Fibroblast of gingiva (primary cell): ENCODE data around the gene KLHL5.

Experiments used
- DNase-seq: peaks from one replicate; pipeline ENCODE4 v3.0.0-alpha.2; 2011; ENCODE audit warnings: low read depth

KLHL5 gene

GRCh38 chr4:39043861-39044363 lies 18.1 kb upstream of the KLHL5 start:
- no peak for DNase-seq

- DNase-seq: peak; percentile 86
Observed at GRCh38 chr4:39044364-39044955, 17.6 kb upstream of the KLHL5 start.

- peak; percentile 17 for DNase-seq
Observed at GRCh38 chr4:39044956-39045826, 16.8 kb upstream of the KLHL5 start.

- DNase-seq: no peak
Observed at GRCh38 chr4:39045827-39046221, 16.2 kb upstream of the KLHL5 start.

GRCh38 chr4:39046249-39046648 lies 15.8 kb upstream of the KLHL5 start:
- no peak for DNase-seq

- DNase-seq: peak; percentile 20
Observed at GRCh38 chr4:39047681-39048080, 14.4 kb upstream of the KLHL5 start.

GRCh38 chr4:39048311-39048710 lies 13.7 kb upstream of the KLHL5 start:
- no peak for DNase-seq

GRCh38 chr4:39050590-39050989 lies 11.4 kb upstream of the KLHL5 start:
- DNase-seq: no peak

GRCh38 chr4:39051492-39051891 lies 10.5 kb upstream of the KLHL5 start:
- no peak for DNase-seq

- no peak for DNase-seq
Observed at GRCh38 chr4:39053983-39054382, 8.0 kb upstream of the KLHL5 start.

- no peak for DNase-seq
Observed at GRCh38 chr4:39054497-39054896, 7.5 kb upstream of the KLHL5 start.

GRCh38 chr4:39056023-39056422 lies 6.0 kb upstream of the KLHL5 start:
- no peak for DNase-seq

- DNase-seq: no peak
Observed at GRCh38 chr4:39061457-39061856, 575 bp upstream of the KLHL5 start.

GRCh38 chr4:39062770-39063097 lies 702 bp downstream of the KLHL5 start:
- no peak for DNase-seq

- DNase-seq: no peak
Observed at GRCh38 chr4:39063430-39063829, 1.4 kb downstream of the KLHL5 start.

GRCh38 chr4:39066371-39066770 lies 4.3 kb downstream of the KLHL5 start:
- DNase-seq: no peak

GRCh38 chr4:39067031-39067430 lies 5.0 kb downstream of the KLHL5 start:
- no peak for DNase-seq

- no peak for DNase-seq
Observed at GRCh38 chr4:39067451-39067850, 5.4 kb downstream of the KLHL5 start.

GRCh38 chr4:39068907-39069306 lies 6.9 kb downstream of the KLHL5 start:
- DNase-seq: no peak

GRCh38 chr4:39078829-39079228 lies 16.8 kb downstream of the KLHL5 start:
- no peak for DNase-seq

GRCh38 chr4:39083164-39083563 lies 21.1 kb downstream of the KLHL5 start:
- DNase-seq: no peak

GRCh38 chr4:39085891-39086290 lies 23.9 kb downstream of the KLHL5 start:
- DNase-seq: peak; percentile 86

- DNase-seq: no peak
Observed at GRCh38 chr4:39096847-39097246, 34.8 kb downstream of the KLHL5 start.

- DNase-seq: no peak
Observed at GRCh38 chr4:39097290-39097689, 35.3 kb downstream of the KLHL5 start.
